CD4-positive, alpha-beta T cell treated with Interferon alpha-2 for 1 hour (primary cell): Measurements from ENCODE around the gene TFAP2A.

ENCODE experiments used
- DNase-seq, 2 donors: peaks; one replicate each; pipeline ENCODE4 v3.0.0-alpha.2; 2020 to 2022

TFAP2A gene

DNA sequence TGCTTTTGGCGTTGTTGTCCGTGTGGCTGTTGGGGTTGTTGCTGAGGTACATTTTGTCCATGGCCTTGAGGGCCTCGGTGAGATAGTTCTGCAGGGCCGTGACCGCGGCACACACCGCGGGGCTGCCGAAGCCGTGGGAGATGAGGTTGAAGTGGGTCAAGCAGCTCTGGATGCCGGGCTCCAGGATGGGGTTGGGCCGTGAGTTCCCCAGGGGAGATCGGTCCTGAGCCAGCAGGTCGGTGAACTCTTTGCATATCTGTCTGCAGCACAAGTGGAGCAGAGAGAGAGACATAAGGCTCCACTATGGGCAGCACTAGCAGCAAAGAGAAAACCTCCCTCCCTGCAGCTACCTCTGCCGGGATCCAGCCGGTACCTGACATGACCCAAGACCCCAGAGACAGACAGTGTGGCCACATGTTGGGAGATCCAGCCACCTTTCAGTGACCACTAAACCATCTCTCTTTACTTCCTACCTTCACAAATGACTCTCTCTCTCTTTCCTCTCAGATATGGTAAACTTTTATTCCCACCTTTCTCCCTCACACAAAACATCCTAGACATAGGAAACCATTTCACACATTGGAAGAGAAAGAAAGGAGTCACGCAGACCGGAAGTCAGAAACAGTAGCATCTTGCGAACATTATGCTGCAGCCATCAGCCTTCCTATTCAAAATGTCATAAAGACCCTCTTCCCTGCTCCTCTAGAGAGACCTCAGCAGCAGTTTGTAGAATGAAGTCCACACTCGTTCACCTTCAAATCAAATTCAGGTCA lies 16.2 kb downstream of the TFAP2A start:
- DNase-seq = no peak

DNA sequence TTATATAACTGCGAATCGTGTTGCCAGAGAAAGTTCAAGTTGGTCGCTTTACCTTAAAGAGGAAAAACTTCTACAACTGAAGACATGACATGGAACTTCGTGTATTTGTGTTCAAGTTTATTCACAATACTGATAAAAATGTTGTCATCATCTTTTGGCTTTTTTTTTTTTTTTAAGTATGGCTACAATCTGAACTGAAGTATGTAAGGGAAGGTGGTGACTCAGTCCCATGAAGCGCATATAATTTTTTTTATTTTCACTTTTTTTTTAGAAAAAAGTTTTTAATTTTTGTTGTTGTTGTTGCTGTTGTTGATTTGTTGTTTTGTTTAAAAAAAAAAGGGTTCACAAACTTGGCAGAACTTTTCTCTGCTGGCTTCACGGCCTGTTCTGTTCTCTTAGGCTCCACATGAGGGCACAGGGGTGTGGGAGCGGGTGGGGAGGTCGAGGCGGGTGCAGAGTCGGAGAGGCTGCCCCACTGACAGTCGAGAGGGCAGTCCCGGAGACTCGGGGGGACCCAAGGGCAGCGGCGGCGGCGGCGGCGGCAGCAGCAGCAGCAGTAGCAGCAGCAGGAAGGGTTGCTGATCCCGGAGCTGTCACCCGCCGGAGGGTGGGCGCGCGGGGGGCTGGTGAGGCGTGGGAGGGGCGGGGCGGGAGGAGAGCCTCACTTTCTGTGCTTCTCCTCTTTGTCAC lies 17.0 kb downstream of the TFAP2A start:
- no peak for DNase-seq

DNA sequence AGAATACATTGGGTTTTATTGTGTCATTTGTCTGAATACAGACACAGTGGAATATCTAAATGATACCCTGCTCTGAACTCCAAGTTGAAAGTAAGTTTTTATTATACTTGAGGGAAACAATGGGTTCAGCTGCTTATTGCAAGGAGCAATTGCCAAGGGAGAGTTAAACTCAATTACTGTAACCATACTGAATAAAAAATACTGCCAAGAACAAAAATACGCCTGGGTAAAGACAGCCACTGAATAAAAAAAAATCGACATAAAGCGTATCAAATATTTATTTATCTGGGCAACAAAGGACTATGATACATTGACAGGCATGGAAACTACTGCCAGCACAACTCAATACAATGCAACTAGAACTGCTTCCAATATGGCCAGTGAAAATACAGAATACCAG lies 18.1 kb downstream of the TFAP2A start:
- no peak for DNase-seq

DNA sequence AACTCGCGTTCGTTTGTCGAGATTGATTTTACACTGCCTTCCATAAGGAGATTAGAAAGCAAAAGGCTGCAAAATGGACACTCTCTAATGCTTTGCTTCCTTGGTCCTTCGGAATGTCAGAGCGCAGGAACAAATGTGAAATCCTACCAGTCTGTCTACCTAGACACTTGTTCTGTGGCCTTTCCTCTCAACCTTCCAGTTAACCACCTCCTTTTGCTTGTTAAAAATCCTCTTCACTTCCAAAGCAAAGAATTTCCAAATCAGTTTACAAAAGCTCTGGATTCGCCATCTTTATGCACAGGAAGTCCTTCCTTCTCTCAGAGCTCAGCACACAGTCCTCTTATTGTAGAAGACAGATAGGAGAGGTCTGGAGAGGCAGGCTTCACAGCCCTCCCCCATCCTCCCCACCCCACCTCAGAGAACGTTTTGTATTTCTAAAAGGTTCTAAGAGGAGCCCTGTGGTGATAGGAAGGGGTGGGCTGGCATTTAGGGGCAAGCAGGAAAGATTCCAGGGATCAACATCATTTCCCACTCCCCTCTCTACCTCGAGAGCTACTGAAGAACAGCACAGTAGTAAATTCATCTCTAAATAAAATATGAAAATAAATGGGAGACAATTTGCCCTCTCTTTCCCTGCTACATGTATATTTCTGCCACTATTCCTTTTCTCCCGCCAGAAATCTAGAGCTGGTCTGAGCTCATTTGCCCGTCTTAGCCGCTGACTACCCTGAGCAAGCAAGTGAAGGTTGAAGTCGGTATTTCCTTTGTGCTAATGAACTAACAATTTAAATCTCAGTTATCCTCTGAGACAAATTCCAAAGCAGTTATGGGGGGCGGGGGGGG lies 18.9 kb downstream of the TFAP2A start:
- DNase-seq = no peak

DNA sequence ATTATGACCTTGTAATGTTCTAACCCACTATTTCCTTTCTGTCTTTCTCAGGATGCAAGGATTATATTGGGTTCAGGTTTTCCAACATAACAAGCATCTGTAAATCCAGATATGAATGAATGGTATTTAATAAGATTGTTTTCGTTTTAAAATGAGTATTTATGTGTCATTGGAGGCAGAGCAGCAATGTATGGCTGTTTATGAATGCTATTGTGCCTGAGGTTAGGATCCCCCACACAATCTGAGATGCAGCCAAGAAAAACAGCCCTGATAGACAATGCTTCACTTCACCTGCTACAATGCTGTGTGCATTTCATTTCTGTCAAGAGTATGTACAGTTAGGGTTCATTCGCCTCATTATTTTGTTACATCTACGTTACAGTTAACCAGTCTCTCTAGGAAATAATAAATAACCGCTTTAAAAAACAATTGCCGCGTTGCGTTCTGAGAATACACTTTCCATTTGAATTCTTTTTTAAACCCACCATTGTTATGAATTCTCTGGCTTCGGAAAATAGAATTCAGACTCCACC lies 19.6 kb downstream of the TFAP2A start:
- DNase-seq = no peak

DNA sequence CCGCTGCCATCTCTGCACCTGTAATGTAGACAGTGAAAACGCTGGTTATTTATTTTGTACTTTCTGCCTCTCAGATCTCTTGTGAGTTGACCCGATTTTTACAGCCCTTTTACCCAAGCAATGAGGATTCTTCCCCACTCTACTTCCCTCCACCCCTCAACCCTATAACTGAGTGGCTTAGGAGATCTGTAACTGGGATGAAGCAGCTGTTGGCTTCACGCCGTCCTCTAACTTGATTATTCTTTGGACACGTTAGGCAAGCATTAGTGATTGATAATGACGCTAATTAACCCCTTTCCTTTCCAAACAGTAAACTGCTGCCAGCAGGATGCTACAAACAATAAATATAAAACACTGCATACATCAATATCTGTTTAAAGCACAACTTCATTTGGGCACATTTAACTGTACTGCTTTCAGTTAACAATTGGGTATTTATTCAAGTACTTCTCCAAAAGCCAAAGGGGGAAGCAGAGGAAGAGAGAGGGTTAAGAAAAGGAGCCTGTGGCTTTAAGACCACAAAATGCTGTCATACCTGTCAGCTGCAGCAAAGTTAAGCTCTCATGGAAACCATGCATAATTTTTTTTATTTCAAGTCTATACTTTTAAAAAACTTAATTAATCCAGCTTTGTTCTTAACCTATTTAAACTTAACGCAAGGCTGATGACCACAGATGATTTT lies 21.2 kb downstream of the TFAP2A start:
- no peak for DNase-seq

DNA sequence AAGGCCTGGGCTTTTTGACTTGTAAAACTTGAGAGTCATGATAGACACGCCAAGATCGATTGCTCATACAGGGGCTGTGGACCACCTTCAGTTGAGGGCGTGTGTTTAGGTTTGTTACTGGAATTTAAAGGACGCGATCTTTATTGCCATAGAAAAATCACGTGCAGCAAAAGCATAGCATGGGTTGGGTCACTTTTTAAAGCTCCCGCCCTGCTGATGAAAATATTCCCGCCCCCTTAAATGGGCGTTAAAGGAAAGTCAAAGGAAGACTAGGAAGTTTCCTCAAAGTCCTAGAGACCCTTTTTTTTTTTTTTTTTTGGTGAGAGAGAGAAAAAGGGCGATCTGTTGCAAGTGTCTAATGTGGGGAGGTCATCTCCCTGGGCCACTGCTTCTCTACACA lies 23.1 kb downstream of the TFAP2A start:
- DNase-seq = no peak

DNA sequence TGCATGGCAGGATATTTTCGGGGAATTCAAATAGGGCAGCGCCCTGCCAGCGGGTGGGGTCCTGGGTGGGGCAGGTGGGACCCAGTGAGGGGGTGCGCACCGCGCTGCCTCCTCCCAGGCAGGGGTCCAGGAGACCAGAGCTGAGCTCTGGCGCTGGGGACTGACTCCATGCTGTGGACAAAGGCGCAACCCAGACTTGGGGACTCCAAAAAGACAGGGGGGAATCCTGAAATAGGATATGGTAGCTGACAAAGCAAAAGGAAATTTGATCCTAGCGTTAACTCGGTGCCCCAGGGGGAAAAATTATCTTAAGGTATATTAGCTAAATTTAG lies 23.6 kb downstream of the TFAP2A start:
- no peak for DNase-seq

DNA sequence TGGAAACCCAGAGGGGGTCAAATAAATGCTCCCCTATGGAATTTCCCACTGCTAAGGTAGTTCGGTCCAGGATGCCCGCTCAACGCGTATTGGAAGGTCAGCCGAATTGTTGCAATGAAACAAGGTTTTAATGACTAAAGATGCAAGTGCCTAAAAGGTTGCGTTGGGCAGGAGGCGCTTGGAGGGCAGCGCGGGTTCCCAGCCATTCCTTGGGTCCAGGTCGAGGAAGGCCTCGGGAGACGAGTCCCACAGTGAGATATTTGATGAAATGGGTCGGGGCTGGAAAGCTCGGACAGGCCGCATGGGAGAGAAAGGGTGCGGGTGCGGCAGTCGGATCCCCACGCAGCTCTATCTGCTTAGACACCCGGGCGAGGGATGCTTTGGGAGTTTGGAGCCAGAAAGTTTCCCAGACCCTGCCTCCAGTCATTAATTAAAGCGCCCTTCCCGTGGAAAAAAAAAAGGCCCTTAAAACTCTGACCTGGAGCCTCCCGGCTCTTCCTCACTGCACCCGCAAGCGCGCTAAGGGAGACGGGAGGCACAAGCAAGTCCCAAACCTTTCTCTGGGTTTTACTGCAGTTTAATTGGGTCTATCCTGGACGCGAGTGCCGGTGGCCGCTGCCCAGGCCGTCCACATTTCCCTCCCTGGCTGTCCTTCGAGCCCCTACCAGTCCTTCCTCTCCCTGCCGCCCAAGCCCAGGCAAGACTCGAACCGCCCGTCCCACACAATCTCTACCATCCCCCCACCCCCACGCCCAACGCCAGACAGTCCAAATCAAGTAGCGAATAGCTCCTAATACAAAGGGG lies 24.2 kb downstream of the TFAP2A start:
- DNase-seq = no peak

DNA sequence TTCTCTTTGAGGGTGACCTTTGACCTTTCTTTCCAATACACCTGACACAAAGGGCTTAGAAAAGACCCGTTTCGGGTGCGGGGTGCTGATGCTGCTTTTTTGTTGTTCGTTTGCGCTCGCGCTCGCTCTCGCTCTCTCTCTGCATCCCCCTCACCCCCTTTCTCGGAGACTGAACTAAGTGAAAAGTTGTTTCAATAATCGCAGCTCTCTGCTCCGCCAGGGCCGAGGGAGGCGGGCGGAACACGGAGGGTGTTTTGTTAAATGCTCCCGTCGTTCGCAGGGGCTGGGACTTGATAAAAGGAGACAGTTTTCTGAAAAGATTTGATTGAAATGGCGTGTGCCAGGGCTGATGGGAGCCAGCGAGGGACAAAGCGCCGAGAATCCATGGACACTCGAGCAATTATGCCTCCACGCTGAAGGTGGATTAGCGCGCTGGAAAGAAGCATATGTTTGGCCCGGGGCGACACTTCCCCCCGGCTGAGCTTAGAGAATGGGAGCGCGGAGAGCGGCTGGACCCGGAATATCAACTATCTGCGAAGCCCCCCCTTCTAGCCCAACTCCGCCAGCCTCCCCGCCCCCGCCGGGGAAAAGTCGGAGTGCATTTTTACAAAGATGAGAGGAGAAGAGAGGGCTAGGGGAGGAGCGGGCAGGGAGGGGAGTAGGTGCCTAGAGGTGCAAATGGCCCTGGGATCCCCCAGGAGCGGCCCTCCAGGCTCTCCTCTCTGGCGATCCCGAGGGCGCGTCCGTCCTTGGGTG lies 25.0 kb downstream of the TFAP2A start:
- DNase-seq = no peak

DNA sequence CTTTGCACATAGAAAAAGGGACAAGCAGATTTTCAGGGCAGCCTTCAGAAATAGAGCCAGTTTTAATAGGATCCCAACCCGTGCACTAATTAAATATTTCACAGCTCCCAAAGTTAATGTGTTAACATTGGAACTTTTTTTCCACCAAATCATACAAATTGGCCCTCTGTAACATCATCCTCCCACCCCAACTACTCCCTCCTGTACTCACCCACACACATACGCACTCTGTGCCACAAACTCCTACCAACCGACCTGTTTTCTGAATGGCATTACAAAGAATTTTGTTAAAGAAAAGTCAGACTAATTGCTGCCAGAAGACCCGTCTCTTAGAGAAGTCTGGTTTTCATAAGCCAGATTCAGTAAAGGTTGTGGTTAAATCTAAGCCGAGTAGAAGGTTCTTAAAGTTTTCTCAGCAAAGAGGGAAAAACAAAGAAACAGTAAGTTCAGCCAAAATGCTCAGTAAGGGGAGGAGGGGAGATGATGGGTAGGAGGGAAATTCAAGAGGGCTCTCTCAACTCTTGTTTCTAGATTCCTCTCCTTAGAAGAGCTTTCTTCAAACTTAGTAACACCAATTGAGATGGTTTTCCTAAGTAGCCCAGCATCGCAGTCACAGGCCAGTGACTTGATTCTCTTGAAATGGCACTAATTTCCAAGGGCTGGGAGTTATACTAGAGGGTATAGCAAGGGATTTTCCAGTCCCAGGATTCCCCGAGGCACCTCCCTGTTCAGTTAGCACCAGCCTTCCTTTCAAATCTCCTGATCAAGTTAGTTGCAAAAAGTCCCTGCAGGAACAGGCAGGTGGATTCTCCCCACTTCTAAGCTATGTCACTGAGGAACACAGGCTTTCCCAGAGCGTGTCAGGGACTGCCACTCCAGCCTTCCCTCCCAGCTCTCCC lies 27.9 kb downstream of the TFAP2A start:
- DNase-seq = no peak

DNA sequence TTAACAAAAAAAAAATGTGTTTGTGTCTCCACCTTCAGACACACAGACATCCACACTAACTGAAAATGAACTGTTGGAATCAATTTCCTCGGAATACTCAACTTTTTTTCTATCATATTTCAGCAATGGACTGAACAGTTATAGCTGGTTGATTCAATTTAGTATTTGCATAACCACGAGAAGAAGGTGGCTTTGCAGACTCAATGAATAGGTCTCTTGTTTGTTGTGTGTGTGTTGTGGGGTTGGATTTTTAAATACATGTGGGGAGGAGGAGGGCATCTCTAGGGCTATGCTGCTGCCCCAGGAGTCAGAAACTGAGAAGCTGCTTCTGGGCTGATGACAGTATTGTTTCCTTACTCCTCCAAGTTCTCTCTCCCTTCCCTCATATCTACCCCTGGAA lies 28.7 kb downstream of the TFAP2A start:
- no peak for DNase-seq

DNA sequence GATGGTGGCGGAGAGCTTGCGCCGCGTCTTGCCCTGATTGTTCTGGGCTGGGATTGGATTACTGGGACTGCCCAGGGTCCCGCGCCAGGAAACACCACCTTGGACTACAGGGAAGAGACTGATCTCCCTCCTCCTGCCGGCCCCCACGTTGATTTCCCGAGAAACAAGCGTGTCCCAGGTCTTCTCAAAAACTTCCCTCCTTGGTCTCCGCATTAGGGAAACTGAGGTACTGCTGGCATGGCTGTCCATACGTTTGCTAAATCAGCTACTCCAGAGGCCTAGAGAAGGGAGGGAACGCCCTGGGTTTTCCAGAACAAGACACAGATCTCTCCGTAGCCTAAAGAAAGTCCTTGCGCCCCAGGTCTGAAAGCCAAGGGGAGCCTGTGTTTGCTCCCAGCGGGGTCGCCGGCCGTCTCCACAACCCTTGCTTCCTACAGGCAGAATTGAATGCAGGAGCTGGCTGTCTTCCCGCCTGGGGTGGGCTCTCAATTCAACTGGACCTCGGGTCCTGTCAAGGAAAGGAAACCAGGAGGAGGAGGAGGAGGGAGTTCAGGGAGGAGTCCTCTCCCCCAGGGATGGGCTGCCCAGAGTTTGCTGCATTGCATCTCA lies 29.2 kb downstream of the TFAP2A start:
- no peak for DNase-seq

DNA sequence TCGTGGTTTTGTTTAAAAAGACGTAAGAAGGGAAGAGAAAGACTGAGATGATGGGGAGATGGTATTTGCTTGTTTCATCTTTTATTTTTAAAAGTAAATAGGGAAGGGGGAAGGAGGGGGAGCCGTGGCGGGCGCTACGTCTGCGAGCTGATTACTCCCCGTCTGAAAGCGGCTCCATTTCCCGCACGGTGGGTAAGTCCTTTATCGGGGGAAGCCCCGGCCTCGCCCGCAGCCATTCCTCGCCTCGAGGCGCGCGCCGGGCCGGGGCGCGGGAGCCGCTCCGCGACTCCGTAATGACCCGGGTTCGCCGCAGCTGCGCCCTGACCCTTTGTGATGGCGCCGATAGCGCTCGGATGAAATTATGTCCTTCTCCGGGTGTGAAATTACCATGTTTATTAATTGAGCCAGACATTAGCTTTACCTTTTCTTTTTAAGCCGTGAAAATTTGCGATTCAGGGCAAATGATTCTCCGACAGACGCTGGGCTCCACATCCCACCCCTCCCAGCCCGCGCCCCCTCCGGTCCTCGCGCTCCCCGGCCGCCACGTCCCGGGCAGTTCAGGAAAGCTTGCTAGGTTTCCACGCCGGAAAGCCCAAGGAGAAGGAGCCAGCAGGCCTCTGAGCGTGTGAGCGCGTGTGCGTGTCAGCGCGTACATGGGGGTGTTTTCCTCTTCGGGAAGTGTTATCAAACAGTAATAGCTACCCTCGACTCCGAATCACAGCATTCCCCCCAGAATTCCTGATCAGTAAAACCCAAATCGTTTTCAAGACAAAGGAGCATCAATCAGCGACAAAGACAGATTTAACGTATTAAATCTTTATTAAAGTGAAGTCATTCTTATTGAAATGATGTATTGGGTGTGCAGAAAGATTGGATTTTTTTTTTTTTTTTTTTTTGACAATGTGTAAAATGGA lies 30.0 kb downstream of the TFAP2A start:
- DNase-seq = no peak

DNA sequence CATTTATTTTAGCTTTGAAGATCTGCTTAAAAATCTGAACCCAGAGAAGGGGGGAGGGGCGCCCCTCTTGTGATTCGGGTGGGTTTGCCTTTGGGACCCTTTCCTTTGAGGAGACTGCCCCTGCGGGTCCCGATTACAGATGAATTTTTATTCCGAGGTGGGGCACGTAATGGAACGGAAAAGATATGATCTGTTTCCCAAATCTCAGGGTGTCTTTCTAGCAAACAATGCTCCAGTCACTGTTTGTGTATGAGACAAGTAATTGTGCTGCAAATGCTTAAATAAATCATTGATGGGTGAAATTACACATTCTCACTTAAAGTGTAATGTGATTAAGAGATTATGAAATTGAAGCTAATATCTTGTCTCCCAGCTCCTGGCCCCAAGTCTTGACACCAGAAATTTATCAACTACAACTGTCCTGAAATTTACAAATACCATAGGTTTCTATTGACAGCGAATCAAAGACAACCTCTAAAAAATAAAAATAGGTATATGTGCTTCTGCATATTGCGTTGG lies 30.7 kb downstream of the TFAP2A start:
- no peak for DNase-seq

DNA sequence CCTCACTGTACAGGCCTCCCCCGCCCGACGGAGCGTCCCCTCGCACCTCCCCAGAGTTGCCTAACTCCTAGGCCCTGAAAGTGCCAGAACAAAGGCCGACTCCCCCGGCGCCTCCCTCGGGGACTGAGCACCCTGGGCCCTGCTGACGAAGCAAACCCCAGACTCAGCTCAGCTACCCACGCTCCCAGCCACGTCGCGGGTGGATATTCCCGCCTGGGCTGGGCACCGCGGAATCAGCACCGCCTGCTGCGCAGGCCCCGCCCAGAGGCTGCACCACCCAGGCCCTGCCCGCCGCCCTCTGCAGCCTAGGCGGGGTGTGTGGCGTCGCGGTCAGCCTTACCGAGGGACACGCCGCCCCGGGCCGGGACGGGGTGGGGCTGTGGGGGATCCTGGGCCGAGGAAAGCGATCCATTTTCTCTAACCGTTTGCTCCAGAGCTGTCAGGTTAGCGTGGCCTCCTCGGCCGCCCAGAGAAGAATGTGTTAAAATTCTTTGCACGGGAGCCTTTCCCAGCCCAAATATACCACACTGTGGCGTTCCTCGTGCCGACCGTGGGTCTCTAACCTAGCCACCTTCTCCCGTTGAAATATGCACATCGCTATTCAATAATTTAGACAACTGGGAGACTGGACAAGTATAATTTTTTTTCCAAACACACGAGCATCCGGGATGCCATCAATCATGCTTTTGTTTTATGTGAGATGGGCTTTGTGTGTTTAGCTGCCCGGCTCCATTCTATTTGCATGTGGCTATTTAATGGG lies 31.4 kb downstream of the TFAP2A start:
- no peak for DNase-seq

DNA sequence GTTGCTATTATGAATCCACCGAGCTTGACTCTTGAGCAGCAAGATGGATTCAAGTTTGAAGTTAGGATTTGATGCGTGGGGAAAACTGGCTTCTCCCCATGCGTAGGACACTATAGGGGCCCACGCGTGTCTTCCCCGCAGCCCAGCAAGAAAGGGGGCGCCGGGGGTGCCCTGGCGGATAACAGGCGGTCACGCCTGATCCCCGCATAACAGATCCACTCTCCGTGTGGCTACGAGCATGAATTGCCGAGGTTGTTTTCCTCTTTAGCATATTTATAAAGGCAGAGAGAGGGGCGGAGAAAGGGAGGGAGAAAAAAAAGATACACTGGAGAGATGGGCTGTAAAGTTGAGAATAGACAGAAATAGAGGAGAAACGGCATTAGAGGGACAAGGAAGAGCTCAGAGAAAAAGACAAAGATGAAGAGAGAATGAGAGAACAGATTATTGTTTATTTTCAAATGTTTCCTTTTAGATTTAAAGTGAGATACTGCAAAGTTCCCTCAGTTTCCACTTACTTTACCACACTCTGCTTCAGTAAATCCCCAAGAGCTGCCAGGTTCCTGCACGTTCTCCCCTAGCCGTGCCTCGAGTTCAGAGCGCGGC lies 32.0 kb downstream of the TFAP2A start:
- no peak for DNase-seq
